ENCODE measurements around the gene APOM.

The APOM gene

DNA sequence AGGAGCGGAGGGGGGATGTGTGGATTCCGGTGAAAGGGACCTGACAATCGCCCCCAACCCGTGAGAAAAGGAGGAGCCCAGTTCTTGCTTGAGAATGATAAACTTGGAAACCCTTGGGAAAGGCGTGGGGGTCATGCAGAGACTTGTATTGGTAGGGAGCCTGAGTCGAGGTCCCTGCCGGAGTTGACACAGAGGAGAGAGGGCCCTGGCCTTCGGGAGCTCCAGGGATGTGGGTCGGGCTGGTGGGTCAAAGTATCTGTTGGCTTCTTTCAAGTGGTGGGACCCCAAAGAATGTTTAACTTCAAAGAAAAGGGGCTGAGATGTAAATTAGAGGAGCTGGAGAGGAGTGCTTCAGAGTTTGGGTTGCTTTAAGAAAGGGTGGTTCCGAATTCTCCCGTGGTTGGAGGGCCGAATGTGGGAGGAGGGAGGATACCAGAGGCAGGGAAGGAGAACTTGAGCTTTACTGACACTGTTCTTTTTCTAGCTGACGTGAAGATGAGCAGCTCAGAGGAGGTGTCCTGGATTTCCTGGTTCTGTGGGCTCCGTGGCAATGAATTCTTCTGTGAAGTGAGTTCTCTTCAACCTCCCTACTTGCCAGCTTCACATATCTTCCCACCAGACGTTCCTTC lies 10.8 kb downstream of the APOM start (continued):
- TF ChIP-seq ZNF701 (tag by site-specific recombination; IDR thresholded peaks at IDR 0.05) (no peak), ZNF610 (tag by site-specific recombination; IDR thresholded peaks at IDR 0.05; ENCODE audit: borderline replicate concordance) (no peak), ZNF580 (tag by site-specific recombination; IDR thresholded peaks at IDR 0.05) (no peak), GFI1B (tag by site-specific recombination; IDR thresholded peaks at IDR 0.05) (no peak), ZNF560 (tag by site-specific recombination; IDR thresholded peaks at IDR 0.05; ENCODE audit: borderline replicate concordance) (no peak), ZNF433 (tag by site-specific recombination; IDR thresholded peaks at IDR 0.05; ENCODE audit: low read depth) (no peak), ZNF18 (tag by site-specific recombination; IDR thresholded peaks at IDR 0.05) (no peak), EGR2 (tag by site-specific recombination; IDR thresholded peaks at IDR 0.05; ENCODE audit: low read depth) (0 out of 2 replicates have a peak, but pooled peaks have one; percentile 4), ZNF404 (tag by site-specific recombination; IDR thresholded peaks at IDR 0.05) (no peak)
- TF ChIP-seq, protein P1, sequence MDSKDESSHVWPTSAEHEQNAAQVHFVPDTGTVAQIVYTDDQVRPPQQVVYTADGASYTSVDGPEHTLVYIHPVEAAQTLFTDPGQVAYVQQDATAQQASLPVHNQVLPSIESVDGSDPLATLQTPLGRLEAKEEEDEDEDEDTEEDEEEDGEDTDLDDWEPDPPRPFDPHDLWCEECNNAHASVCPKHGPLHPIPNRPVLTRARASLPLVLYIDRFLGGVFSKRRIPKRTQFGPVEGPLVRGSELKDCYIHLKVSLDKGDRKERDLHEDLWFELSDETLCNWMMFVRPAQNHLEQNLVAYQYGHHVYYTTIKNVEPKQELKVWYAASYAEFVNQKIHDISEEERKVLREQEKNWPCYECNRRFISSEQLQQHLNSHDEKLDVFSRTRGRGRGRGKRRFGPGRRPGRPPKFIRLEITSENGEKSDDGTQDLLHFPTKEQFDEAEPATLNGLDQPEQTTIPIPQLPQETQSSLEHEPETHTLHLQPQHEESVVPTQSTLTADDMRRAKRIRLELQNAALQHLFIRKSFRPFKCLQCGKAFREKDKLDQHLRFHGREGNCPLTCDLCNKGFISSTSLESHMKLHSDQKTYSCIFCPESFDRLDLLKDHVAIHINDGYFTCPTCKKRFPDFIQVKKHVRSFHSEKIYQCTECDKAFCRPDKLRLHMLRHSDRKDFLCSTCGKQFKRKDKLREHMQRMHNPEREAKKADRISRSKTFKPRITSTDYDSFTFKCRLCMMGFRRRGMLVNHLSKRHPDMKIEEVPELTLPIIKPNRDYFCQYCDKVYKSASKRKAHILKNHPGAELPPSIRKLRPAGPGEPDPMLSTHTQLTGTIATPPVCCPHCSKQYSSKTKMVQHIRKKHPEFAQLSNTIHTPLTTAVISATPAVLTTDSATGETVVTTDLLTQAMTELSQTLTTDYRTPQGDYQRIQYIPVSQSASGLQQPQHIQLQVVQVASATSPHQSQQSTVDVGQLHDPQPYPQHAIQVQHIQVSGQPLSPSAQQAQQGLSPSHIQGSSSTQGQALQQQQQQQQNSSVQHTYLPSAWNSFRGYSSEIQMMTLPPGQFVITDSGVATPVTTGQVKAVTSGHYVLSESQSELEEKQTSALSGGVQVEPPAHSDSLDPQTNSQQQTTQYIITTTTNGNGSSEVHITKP (tag by site-specific recombination; IDR thresholded peaks at IDR 0.05), result peak; percentile 86

DNA sequence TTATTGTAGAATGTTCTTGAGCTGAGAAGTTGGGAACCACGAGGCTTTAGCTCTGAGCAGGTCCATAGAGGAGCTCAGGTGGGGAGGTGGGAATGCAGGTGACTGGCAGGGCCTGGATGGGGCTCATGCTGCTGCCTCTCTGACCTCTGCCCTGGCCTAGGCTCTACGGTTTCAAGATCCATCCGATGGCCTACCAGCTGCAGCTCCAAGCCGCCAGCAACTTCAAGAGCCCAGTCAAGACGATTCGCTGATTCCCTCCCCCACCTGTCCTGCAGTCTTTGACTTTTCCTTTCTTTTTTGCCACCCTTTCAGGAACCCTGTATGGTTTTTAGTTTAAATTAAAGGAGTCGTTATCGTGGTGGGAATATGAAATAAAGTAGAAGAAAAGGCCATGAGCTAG lies 14.0 kb downstream of the APOM start, which contains the start of gene LY6G5B:
LY6G5B (plus strand) TSS at position 301 of the 400 bp plus-strand sequence. CDS start 975 bp downstream, outside the sequence.
- ChIA-PET CTCF (interaction anchor here (1.1 kb wide), 1 partner anchor 21 kb away, joined by 3 read pairs; no protein-coding TSS in a partner anchor), POLR2A (interaction anchor here (0.9 to 1.1 kb wide), 2 partner anchors 9 to 445 kb away, joined by 3 to 9 read pairs; partner anchors contain the start of gene C6orf47)
- H3K36me3 ChIP-seq (ENCODE audit: control insufficient read depth in 2 of 2, insufficient read depth in 1 of 2, low read length in 2 of 2), result peaks cover 48 to 71% of the 10 kb centered on the region in 2 experiments
- H3K4me1 ChIP-seq (ENCODE audit: control insufficient read depth, insufficient read depth, low read length), result no peaks in the 10 kb centered on the region
- TF ChIP-seq ZNF350 (tag by site-specific recombination; IDR thresholded peaks at IDR 0.05) (no peak), ZNF785 (tag by site-specific recombination; IDR thresholded peaks at IDR 0.05) (no peak), OSR2 (tag by site-specific recombination; IDR thresholded peaks at IDR 0.05) (no peak), ZNF777 (tag by site-specific recombination; IDR thresholded peaks at IDR 0.05; ENCODE audit: borderline replicate concordance) (no peak), ZNF792 (tag by site-specific recombination; IDR thresholded peaks at IDR 0.05) (no peak), ZNF211 (tag by site-specific recombination; IDR thresholded peaks at IDR 0.05; ENCODE audit: low read depth) (no peak), SCRT2 (tag by site-specific recombination; IDR thresholded peaks at IDR 0.05) (no peak), HOXD13 (CRISPR knock-in tag; IDR thresholded peaks at IDR 0.05; ENCODE audit: borderline replicate concordance) (no peak), AEBP2 (tag by site-specific recombination; IDR thresholded peaks at IDR 0.05; ENCODE audit: borderline replicate concordance) (no peak), ZNF24 (tag by site-specific recombination; IDR thresholded peaks at IDR 0.05) (no peak), ZBTB17 (tag by site-specific recombination; IDR thresholded peaks at IDR 0.05) (no peak), ZNF121 (tag by site-specific recombination; IDR thresholded peaks at IDR 0.05) (no peak), ZNF391 (tag by site-specific recombination; IDR thresholded peaks at IDR 0.05; ENCODE audit: borderline replicate concordance, low read depth) (no peak), KLF7 (tag by site-specific recombination; IDR thresholded peaks at IDR 0.05; ENCODE audit: borderline replicate concordance) (no peak)
- TF ChIP-seq, protein P2, sequence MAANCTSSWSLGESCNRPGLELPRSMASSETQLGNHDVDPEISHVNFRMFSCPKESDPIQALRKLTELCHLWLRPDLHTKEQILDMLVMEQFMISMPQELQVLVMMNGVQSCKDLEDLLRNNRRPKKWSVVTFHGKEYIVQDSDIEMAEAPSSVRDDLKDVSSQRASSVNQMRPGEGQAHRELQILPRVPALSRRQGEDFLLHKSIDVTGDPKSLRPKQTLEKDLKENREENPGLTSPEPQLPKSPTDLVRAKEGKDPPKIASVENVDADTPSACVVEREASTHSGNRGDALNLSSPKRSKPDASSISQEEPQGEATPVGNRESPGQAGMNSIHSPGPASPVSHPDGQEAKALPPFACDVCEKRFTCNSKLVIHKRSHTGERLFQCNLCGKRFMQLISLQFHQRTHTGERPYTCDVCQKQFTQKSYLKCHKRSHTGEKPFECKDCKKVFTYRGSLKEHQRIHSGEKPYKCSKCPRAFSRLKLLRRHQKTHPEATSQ (tag by site-specific recombination; IDR thresholded peaks at IDR 0.05), result no peak
- no peak within 1 kb of the TSS for H3K4me3 ChIP-seq (ENCODE audit: low read depth, low read length)
- no peaks in the 10 kb centered on the region for H3K9me3 ChIP-seq (ENCODE audit: control insufficient read depth, insufficient read depth, low read depth, low read length)
- H3K27ac ChIP-seq (ENCODE audit: extremely low read depth, low read depth, low read length), result no peak within 1 kb of the TSS

Data from HEK293 (cell line).